HCT116 (cell line): Measurements from ENCODE around the gene IL23A.

Experiments
- CEBPB ChIP-seq: IDR thresholded peaks from 2 replicates; pipeline ENCODE4 v1.6.1; 2012; ENCODE audit warnings: low read depth
- EZH2 ChIP-seq: fragments of 200-600 bp; sonication (generic); IDR thresholded peaks from 2 replicates; pipeline ENCODE4 v1.6.1; 2017; ENCODE audit warnings: antibody characterized with exemption, mixed run types
- POLR2A ChIP-seq: IDR thresholded peaks from 2 replicates; pipeline ENCODE4 v1.7.0; 2011; ENCODE audit warnings: borderline replicate concordance; ENCODE audit not compliant: insufficient read depth, insufficient read length; ENCODE audit errors: extremely low read depth
- POLR2AphosphoS5 ChIP-seq: IDR thresholded peaks from 2 replicates; pipeline ENCODE4 v1.6.1; 2011; ENCODE audit warnings: mild to moderate bottlenecking, low read depth, low read length, moderate library complexity
- SRF ChIP-seq: IDR thresholded peaks from 2 replicates; pipeline ENCODE4 v1.6.1; 2012; ENCODE audit warnings: low read depth
- ZNF274 ChIP-seq: fragments of 200-500 bp; sonication (Bioruptor generic); IDR thresholded peaks from 2 replicates; pipeline ENCODE4 v1.6.1; 2014; ENCODE audit warnings: mild to moderate bottlenecking, low read depth, low read length, inconsistent platforms
- TF ChIP-seq, protein P1 (sequence below), 3 experiments: fragments of 200-600 bp in 1 of 3; sonication (generic) in 1 of 3; IDR thresholded peaks in 2 of 3; conservative IDR thresholded peaks in 1 of 3; 2 replicates each; pipeline ENCODE4 v1.5.1; 2012 to 2017; ENCODE audit warnings: low read depth in 2 of 3, low read length in 2 of 3, antibody characterized with exemption in 1 of 3, borderline replicate concordance in 1 of 3, control low read depth in 1 of 3, mild to moderate bottlenecking in 1 of 3, mixed read lengths in 1 of 3, mixed run types in 1 of 3, moderate library complexity in 1 of 3; ENCODE audit not compliant: insufficient read depth in 1 of 3

DNA sequence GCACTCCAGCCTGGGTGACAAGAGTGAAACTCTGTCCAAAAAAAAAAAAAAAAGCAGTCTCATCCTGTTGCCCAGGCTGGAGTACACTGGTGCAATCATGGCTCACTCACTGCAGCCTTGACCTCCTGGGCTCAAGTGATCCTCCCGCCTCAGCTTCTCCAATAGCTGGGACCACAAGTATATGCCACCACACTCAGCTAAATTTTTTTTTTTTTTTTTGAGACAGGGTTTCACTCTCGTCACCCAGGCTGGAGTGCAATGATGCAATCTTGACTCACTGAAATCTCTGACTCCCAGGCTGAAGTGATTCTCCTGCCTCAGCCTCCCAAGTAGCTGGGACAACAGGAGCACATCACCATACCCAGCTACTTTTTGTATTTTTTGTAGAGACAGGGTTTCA, 17.7 kb upstream of the IL23A start:
- TF ChIP-seq CEBPB (no peak; the same call in 1 of the 2 replicates), POLR2AphosphoS5 (no peak), SRF (no peak), POLR2A (no peak), EZH2 (no peak), ZNF274 (no peak)
- TF ChIP-seq, protein P1, sequence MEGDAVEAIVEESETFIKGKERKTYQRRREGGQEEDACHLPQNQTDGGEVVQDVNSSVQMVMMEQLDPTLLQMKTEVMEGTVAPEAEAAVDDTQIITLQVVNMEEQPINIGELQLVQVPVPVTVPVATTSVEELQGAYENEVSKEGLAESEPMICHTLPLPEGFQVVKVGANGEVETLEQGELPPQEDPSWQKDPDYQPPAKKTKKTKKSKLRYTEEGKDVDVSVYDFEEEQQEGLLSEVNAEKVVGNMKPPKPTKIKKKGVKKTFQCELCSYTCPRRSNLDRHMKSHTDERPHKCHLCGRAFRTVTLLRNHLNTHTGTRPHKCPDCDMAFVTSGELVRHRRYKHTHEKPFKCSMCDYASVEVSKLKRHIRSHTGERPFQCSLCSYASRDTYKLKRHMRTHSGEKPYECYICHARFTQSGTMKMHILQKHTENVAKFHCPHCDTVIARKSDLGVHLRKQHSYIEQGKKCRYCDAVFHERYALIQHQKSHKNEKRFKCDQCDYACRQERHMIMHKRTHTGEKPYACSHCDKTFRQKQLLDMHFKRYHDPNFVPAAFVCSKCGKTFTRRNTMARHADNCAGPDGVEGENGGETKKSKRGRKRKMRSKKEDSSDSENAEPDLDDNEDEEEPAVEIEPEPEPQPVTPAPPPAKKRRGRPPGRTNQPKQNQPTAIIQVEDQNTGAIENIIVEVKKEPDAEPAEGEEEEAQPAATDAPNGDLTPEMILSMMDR (IDR thresholded peaks at IDR 0.05 in 2 of 3, conservative IDR thresholded peaks at IDR 0.05 in 1 of 3; ENCODE audit: borderline replicate concordance in 1 of 3, insufficient read depth in 1 of 3, low read depth in 2 of 3, low read length in 2 of 3) = no peak
